Gastrocnemius medialis (tissue), 4 donors: ENCODE data around the gene SMG6.

Experiments used
- CTCF ChIP-seq, 5 experiments: fragments of 450-650 bp in 3 of 5; fragments of 200-600 bp in 2 of 5; sonication (generic) in 2 of 5; IDR thresholded peaks in 4 of 5; conservative IDR thresholded peaks in 1 of 5; 1 replicate in 4 of 5; 2 replicates in 1 of 5; pipeline ENCODE4 v1.5.1; 2016 to 2019; ENCODE audit warnings: antibody characterized with exemption in 5 of 5, mild to moderate bottlenecking in 3 of 5, moderate library complexity in 3 of 5
- POLR2A ChIP-seq, 2 donors: fragments of 450-650 bp; IDR thresholded peaks; one replicate each; pipeline ENCODE4 v1.6.1; 2017; ENCODE audit warnings: antibody characterized with exemption in 2 of 2, mild to moderate bottlenecking in 2 of 2, moderate library complexity in 2 of 2

GRCh38 chr17:2317796-2318195 is 14.2 kb upstream of the SMG6 start:
- no peak for TF ChIP-seq POLR2A (IDR thresholded peaks at IDR 0.05)
- no peak for TF ChIP-seq CTCF (IDR thresholded peaks at IDR 0.05 in 4 of 5, conservative IDR thresholded peaks at IDR 0.05 in 1 of 5)
